Measurements from ENCODE around the gene LIFR. TPM values are rescaled to one million over a fixed set of nuclear protein-coding genes. Genes with fewer than 3 reads are reported as not detected.
A peak's percentile ranks its signal among the peaks of the same experiment; 100 is the strongest.

LIFR gene
- total and polyA plus RNA-seq, 7 donors: 10.1 to 74.5 (median 28.9) TPM

GRCh38 chr5:38448568-38449350 lies 107.7 kb downstream of the LIFR start:
- DNase-seq (no peak), ATAC-seq (peak in 3 of 4 donors; percentile 14 to 40 (median 39))
- peak overlapping the region; percentile 94 for H3K27ac ChIP-seq
- intact Hi-C loops (cut with DNase I): loop anchor here in 1 of 2 donors (1.0 to 5.0 kb wide), 2 partner anchors 24 to 109 kb away; partner anchors contain the start of gene LIFR
- peaks cover 0 to 46% of the 10 kb centered on the region in 2 donors for H3K36me3 ChIP-seq (ENCODE audit: insufficient read depth in 1 of 2, low read depth in 1 of 2)
- H3K27me3 ChIP-seq (ENCODE audit: insufficient read depth in 3 of 3, low read length in 2 of 3): no peaks in the 10 kb centered on the region
- H3K4me1 ChIP-seq: peaks cover 34% of the 10 kb centered on the region
- TF ChIP-seq CTCF (IDR thresholded peaks at IDR 0.05): no peak
- 34 to 68% (median 38%) methylated on average over 9 of the region's 9 CpGs for WGBS, 3 donors
- no peaks in the 10 kb centered on the region for H3K9me3 ChIP-seq
- peak overlapping the region; percentile 81 for H3K4me3 ChIP-seq

GRCh38 chr5:38447786-38448185 lies 108.7 kb downstream of the LIFR start:
- intact Hi-C loops (cut with DNase I): loop anchor here in 1 of 2 donors (1.0 to 5.0 kb wide), 2 partner anchors 25 to 110 kb away; partner anchors contain the start of gene LIFR
- peaks cover 0 to 36% of the 10 kb centered on the region in 2 donors for H3K36me3 ChIP-seq (ENCODE audit: insufficient read depth in 1 of 2, low read depth in 1 of 2)
- WGBS, 3 donors: 25 to 28% (median 26%) methylated on average over 5 of the region's 5 CpGs
- no peak for TF ChIP-seq CTCF (IDR thresholded peaks at IDR 0.05)
- H3K4me1 ChIP-seq: peaks cover 34% of the 10 kb centered on the region
- H3K9me3 ChIP-seq: no peaks in the 10 kb centered on the region
- peak overlapping the region; percentile 81 for H3K4me3 ChIP-seq
- peak overlapping the region; percentile 94 for H3K27ac ChIP-seq
- ATAC-seq (peak in 3 of 4 donors; percentile 15 to 40 (median 33)), DNase-seq (peak; percentile 43 to 67)
- no peaks in the 10 kb centered on the region for H3K27me3 ChIP-seq (ENCODE audit: insufficient read depth in 3 of 3, low read length in 2 of 3)

GRCh38 chr5:38447056-38447455 lies 109.4 kb downstream of the LIFR start:
- Histone ChIP-seq H3K27ac (peak overlapping the region; percentile 94), H3K9me3 (no peaks in the 10 kb centered on the region), H3K4me3 (peak overlapping the region; percentile 81), H3K36me3 (ENCODE audit: insufficient read depth in 1 of 2, low read depth in 1 of 2) (peaks cover 0 to 29% of the 10 kb centered on the region in 2 donors), H3K4me1 (peaks cover 34% of the 10 kb centered on the region), H3K27me3 (ENCODE audit: insufficient read depth in 3 of 3, low read length in 2 of 3) (no peaks in the 10 kb centered on the region)
- intact Hi-C loops (cut with DNase I): loop anchor here in 1 of 2 donors (5.0 kb wide), 1 partner anchor 110 kb away; the partner anchor contains the start of gene LIFR
- DNase-seq (no peak), ATAC-seq (no peak)
- no peak for TF ChIP-seq CTCF (IDR thresholded peaks at IDR 0.05)
- 64 to 86% (median 74%) methylated on average over 2 of the region's 2 CpGs for WGBS, 3 donors

- DNase-seq (peak in 1 of 2 donors; percentile 62), ATAC-seq (peak; percentile 36 to 66 (median 46))
- no peak for TF ChIP-seq CTCF (IDR thresholded peaks at IDR 0.05)
- Histone ChIP-seq H3K9me3 (no peaks in the 10 kb centered on the region), H3K36me3 (ENCODE audit: insufficient read depth in 1 of 2, low read depth in 1 of 2) (peaks cover 0 to 19% of the 10 kb centered on the region in 2 donors), H3K4me3 (peak overlapping the region; percentile 81), H3K27ac (peak overlapping the region; percentile 94), H3K27me3 (ENCODE audit: insufficient read depth in 3 of 3, low read length in 2 of 3) (no peaks in the 10 kb centered on the region), H3K4me1 (peaks cover 34% of the 10 kb centered on the region)
- WGBS, 3 donors: 22 to 37% (median 35%) methylated on average over 19 to 21 of the region's 21 CpGs
- intact Hi-C loops (cut with DNase I): loop anchor here in 1 of 2 donors (5.0 kb wide), 1 partner anchor 111 kb away; the partner anchor contains the start of gene LIFR
Observed at GRCh38 chr5:38446029-38446522, 110.4 kb downstream of the LIFR start.

Measured in psoas muscle (tissue), 8 donors.